PC-3 (cell line): Measurements from ENCODE around the gene ACAD11. TPM values are rescaled to one million over a fixed set of nuclear protein-coding genes. Genes with fewer than 3 reads are reported as not detected.

Source experiments
- ATAC-seq: fragments of 200-7000 bp; cut with Tn5 transposase; 2 replicates; pipeline ENCODE4 v1.9.1; 2020; ENCODE audit warnings: mild to moderate bottlenecking, moderate library complexity
- BruUV-seq: library from RNA; stranded (reverse); fragments of 400-500 nt; replicated peaks from 2 replicates; lab custom pipeline; 2021; lab: Mats Ljungman, UMichigan
- CTCF ChIA-PET: fragments of 300-600 bp; sonication (Branson Sonifier 250); formaldehyde crosslinking; loops from one replicate; lab custom pipeline; 2022; ENCODE audit warnings: antibody characterized with exemption; lab: Charles Lee
- POLR2A ChIA-PET: fragments of 300-600 bp; sonication (Branson Sonifier 250); formaldehyde crosslinking; loops from one replicate; lab custom pipeline; 2022; ENCODE audit warnings: antibody characterized with exemption; ENCODE audit not compliant: unreplicated experiment; lab: Charles Lee
- DNase-seq: peaks from one replicate; pipeline ENCODE4 v3.0.0-alpha.2; 2015
- H2AFZ ChIP-seq: fragments of 300-600 bp; sonication (generic); 2 replicates; pipeline ENCODE4 v1.6.0; 2016; ENCODE audit warnings: antibody characterized with exemption, low read length
- H3F3A ChIP-seq: fragments of 300-600 bp; sonication (generic); one replicate; pipeline ENCODE4 v1.6.0; 2017; ENCODE audit warnings: antibody characterized with exemption, low read length, control low read depth, mild to moderate bottlenecking; ENCODE audit not compliant: unreplicated experiment
- H3K27ac ChIP-seq: fragments of 300-600 bp; sonication (generic); 2 replicates; pipeline ENCODE4 v1.5.1; 2016; ENCODE audit warnings: mild to moderate bottlenecking, low read length
- H3K27me3 ChIP-seq: fragments of 300-600 bp; sonication (generic); 2 replicates; pipeline ENCODE4 v1.6.1; 2016; ENCODE audit warnings: low read length, mixed read lengths
- H3K36me3 ChIP-seq: fragments of 300-600 bp; sonication (generic); 2 replicates; pipeline ENCODE4 v1.6.1; 2016; ENCODE audit warnings: low read depth, mixed run types, low read length, mixed read lengths
- H3K4me1 ChIP-seq: fragments of 300-600 bp; sonication (generic); 2 replicates; pipeline ENCODE4 v1.5.1; 2016; ENCODE audit warnings: low read length; ENCODE audit not compliant: insufficient read depth
- H3K4me2 ChIP-seq: fragments of 300-600 bp; sonication (generic); 2 replicates; pipeline ENCODE4 v1.6.0; 2016; ENCODE audit warnings: low read length
- H3K4me3 ChIP-seq: fragments of 300-600 bp; sonication (generic); 2 replicates; pipeline ENCODE4 v1.5.1; 2016; ENCODE audit warnings: mild to moderate bottlenecking, low read length, mixed read lengths
- H3K79me2 ChIP-seq: fragments of 300-600 bp; sonication (generic); 2 replicates; pipeline ENCODE4 v1.6.1; 2017; ENCODE audit warnings: low read length, mixed read lengths
- H3K9ac ChIP-seq: fragments of 300-600 bp; sonication (generic); 2 replicates; pipeline ENCODE4 v1.6.0; 2016; ENCODE audit warnings: mild to moderate bottlenecking, low read length
- H3K9me2 ChIP-seq: fragments of 300-600 bp; sonication (generic); replicated peaks from 2 replicates; pipeline ENCODE4 v1.6.1; 2016; ENCODE audit warnings: mixed run types, low read length, mixed read lengths
- H3K9me3 ChIP-seq: fragments of 300-600 bp; sonication (generic); 2 replicates; pipeline ENCODE4 v1.6.1; 2016; ENCODE audit warnings: low read length, mixed read lengths
- H4K20me1 ChIP-seq: fragments of 300-600 bp; sonication (generic); 2 replicates; pipeline ENCODE4 v1.6.1; 2016; ENCODE audit warnings: low read length, mixed read lengths
- CTCF ChIP-seq: fragments of 300-600 bp; sonication (generic); conservative IDR thresholded peaks from 2 replicates; pipeline ENCODE4 v1.5.1; 2017; ENCODE audit warnings: antibody characterized with exemption, low read depth, mild to moderate bottlenecking, low read length
- EZH2 ChIP-seq: fragments of 300-600 bp; sonication (generic); IDR thresholded peaks from one replicate; pipeline ENCODE4 v1.6.1; 2017; ENCODE audit warnings: antibody characterized with exemption, mild to moderate bottlenecking, low read length; ENCODE audit not compliant: unreplicated experiment
- EZH2phosphoT487 ChIP-seq: fragments of 300-600 bp; sonication (generic); IDR thresholded peaks from 2 replicates; pipeline ENCODE4 v1.6.1; 2018; ENCODE audit warnings: mild to moderate bottlenecking, antibody characterized with exemption, low read length, borderline replicate concordance
- intact Hi-C: fragments of 100-400 bp; cut with micrococcal nuclease; formaldehyde crosslinking; loops from 2 replicates; pipeline ENCODE4 v1.9.0; 2023
- total RNA-seq: library from RNA; depleted of rRNA; stranded (reverse); fragments of >200 nt; gene quantifications from 2 replicates; pipeline ENCODE4 v1.2.3, GENCODE V29; 2014

Gene ACAD11
- total RNA-seq, 1 experiment from 2014 or later, result 4.7 TPM

GRCh38 chr3:132661101-132661500 lies 1.5 kb upstream of the ACAD11 start:
- H4K20me1 ChIP-seq, result peaks cover 6% of the 10 kb centered on the region; the same call in 1 of the 2 replicates
- BruUV-seq, result no TSS peak

GRCh38 chr3:132660811-132661070 lies 1.1 kb upstream of the ACAD11 start:
- no peaks in the 10 kb centered on the region for H3K9me3 ChIP-seq
- H3F3A ChIP-seq, result peaks cover 2% of the 10 kb centered on the region
- intact Hi-C loops, result no loop called here
- peak overlapping the region; percentile 96 for H2AFZ ChIP-seq
- H3K4me1 ChIP-seq, result peaks cover 24% of the 10 kb centered on the region
- H3K27me3 ChIP-seq, result no peaks in the 10 kb centered on the region
- ATAC-seq, result peak; percentile 4; the same call in 1 of the 2 replicates
- no TSS peak for BruUV-seq
- H3K9ac ChIP-seq, result peak overlapping the region; percentile 90
- ChIA-PET CTCF (interaction anchor here (0.5 kb wide), 1 partner anchor 9 kb away, joined by 4 read pairs; no protein-coding TSS in a partner anchor), POLR2A (no interaction called here)
- TF ChIP-seq EZH2, result no peak
- no peak for TF ChIP-seq EZH2phosphoT487
- TF ChIP-seq CTCF, result no peak
- H3K4me3 ChIP-seq, result peak overlapping the region; percentile 93
- H3K79me2 ChIP-seq, result peaks cover 66% of the 10 kb centered on the region
- no peaks in the 10 kb centered on the region for H3K36me3 ChIP-seq
- peak; percentile 15 for DNase-seq
- H4K20me1 ChIP-seq, result peaks cover 6% of the 10 kb centered on the region; the same call in 1 of the 2 replicates
- peak overlapping the region; percentile 93 for H3K4me2 ChIP-seq
- H3K9me2 ChIP-seq, result no peaks in the 10 kb centered on the region
- peak overlapping the region; percentile 35; the same call in 1 of the 2 replicates for H3K27ac ChIP-seq

More at GRCh38 chr3:132661101-132661500, 1.5 kb upstream of the ACAD11 start:
- H3K79me2 ChIP-seq, result peaks cover 70% of the 10 kb centered on the region
- ChIA-PET POLR2A (no interaction called here), CTCF (interaction anchor here (0.5 kb wide), 1 partner anchor 9 kb away, joined by 4 read pairs; no protein-coding TSS in a partner anchor)
- H3K4me1 ChIP-seq, result peaks cover 24% of the 10 kb centered on the region
- DNase-seq (no peak), ATAC-seq (no peak)
- intact Hi-C loops, result no loop called here
- H3K27ac ChIP-seq, result no peak overlapping the region; the same call in 1 of the 2 replicates
- no peak for TF ChIP-seq EZH2
- no peak for TF ChIP-seq CTCF
- no peak for TF ChIP-seq EZH2phosphoT487
- no peaks in the 10 kb centered on the region for H3K9me2 ChIP-seq
- H3K4me2 ChIP-seq, result peak overlapping the region; percentile 93
- no peaks in the 10 kb centered on the region for H3F3A ChIP-seq
- no peaks in the 10 kb centered on the region; the same call in 1 of the 2 replicates for H3K36me3 ChIP-seq
- H3K4me3 ChIP-seq, result peak overlapping the region; percentile 93
- no peaks in the 10 kb centered on the region for H3K9me3 ChIP-seq
- peak overlapping the region; percentile 90 for H3K9ac ChIP-seq
- peak overlapping the region; percentile 96 for H2AFZ ChIP-seq
- no peaks in the 10 kb centered on the region for H3K27me3 ChIP-seq

GRCh38 chr3:132660052-132660810 lies 622 bp upstream of the ACAD11 start, which contains the start of gene UBA5:
UBA5 (plus strand) TSS chr3:132660329; CDS start chr3:132660538, 209 bp downstream.
- peaks cover 24% of the 10 kb centered on the region for H3K4me1 ChIP-seq
- no peaks in the 10 kb centered on the region for H3K27me3 ChIP-seq
- H3K4me3 ChIP-seq, result peak within 1 kb of the TSS; percentile 93
- no peaks in the 10 kb centered on the region for H3K36me3 ChIP-seq
- H3F3A ChIP-seq, result peaks cover 3% of the 10 kb centered on the region
- no TSS peak for BruUV-seq
- peaks cover 62% of the 10 kb centered on the region for H3K79me2 ChIP-seq
- peaks cover 6% of the 10 kb centered on the region; the same call in 1 of the 2 replicates for H4K20me1 ChIP-seq
- H3K9ac ChIP-seq, result peak within 1 kb of the TSS; percentile 90
- TF ChIP-seq EZH2, result no peak
- TF ChIP-seq CTCF, result no peak
- no peak for TF ChIP-seq EZH2phosphoT487
- CTCF ChIA-PET, result interaction anchor here (0.5 kb wide), 1 partner anchor 10 kb away, joined by 4 read pairs; no protein-coding TSS in a partner anchor
- peak; percentile 56 for ATAC-seq
- H3K9me3 ChIP-seq, result no peaks in the 10 kb centered on the region
- H3K4me2 ChIP-seq, result peak within 1 kb of the TSS; percentile 93
- DNase-seq, result peak; percentile 52
- POLR2A ChIA-PET, result no interaction called here
- H2AFZ ChIP-seq, result peak within 1 kb of the TSS; percentile 96
- peak within 1 kb of the TSS; percentile 35 for H3K27ac ChIP-seq
- intact Hi-C loops, result no loop called here
- no peaks in the 10 kb centered on the region for H3K9me2 ChIP-seq
